ENCODE data around the gene ZNF275. TPM values are rescaled to one million over a fixed set of nuclear protein-coding genes. Genes with fewer than 3 reads are reported as not detected.

ZNF275 gene
- total and polyA plus RNA-seq, 9 donors = 27.5 to 75.9 (median 49.6) TPM

GRCh38 chrX:153310901-153311300 is 23.1 kb upstream of the ZNF275 start:
- no peak overlapping the region for H3K4me3 ChIP-seq
- H3K27ac ChIP-seq = no peak overlapping the region
- no peaks in the 10 kb centered on the region for H3K4me1 ChIP-seq (ENCODE audit: insufficient read depth)
- 81 to 90% (median 83%) methylated on average over 9 of the region's 9 CpGs for WGBS, 3 donors
- intact Hi-C loops (cut with DNase I) = no loop called here
- no peak for DNase-seq
- TF ChIP-seq POLR2A (IDR thresholded peaks at IDR 0.05) = no peak
- TF ChIP-seq EP300 (IDR thresholded peaks at IDR 0.05) = no peak
- TF ChIP-seq CTCF (IDR thresholded peaks at IDR 0.05) = no peak
- H3K36me3 ChIP-seq = no peaks in the 10 kb centered on the region
- H3K27me3 ChIP-seq = no peaks in the 10 kb centered on the region
- no peaks in the 10 kb centered on the region for H3K9me3 ChIP-seq

- 74 to 81% (median 77%) methylated on average over 5 of the region's 5 CpGs for WGBS, 3 donors
- DNase-seq = no peak
- intact Hi-C loops (cut with DNase I) = no loop called here
Observed at GRCh38 chrX:153312041-153312440, 21.9 kb upstream of the ZNF275 start.

GRCh38 chrX:153312842-153313241 is 21.1 kb upstream of the ZNF275 start:
- no peak for TF ChIP-seq POLR2A (IDR thresholded peaks at IDR 0.05)
- no peak for TF ChIP-seq CTCF (IDR thresholded peaks at IDR 0.05)
- no peak for TF ChIP-seq EP300 (IDR thresholded peaks at IDR 0.05)
- H3K27me3 ChIP-seq = no peaks in the 10 kb centered on the region
- H3K27ac ChIP-seq = no peak overlapping the region
- no peaks in the 10 kb centered on the region for H3K36me3 ChIP-seq
- no peaks in the 10 kb centered on the region for H3K4me1 ChIP-seq (ENCODE audit: insufficient read depth)
- H3K4me3 ChIP-seq = no peak overlapping the region
- H3K9me3 ChIP-seq = no peaks in the 10 kb centered on the region
- WGBS, 3 donors = 53 to 71% (median 55%) methylated on average over 1 of the region's 1 CpG
- no peak for DNase-seq
- intact Hi-C loops (cut with DNase I) = no loop called here

More at GRCh38 chrX:153312041-153312440, 21.9 kb upstream of the ZNF275 start:
- H3K27me3 ChIP-seq = no peaks in the 10 kb centered on the region
- no peak overlapping the region for H3K4me3 ChIP-seq
- no peaks in the 10 kb centered on the region for H3K4me1 ChIP-seq (ENCODE audit: insufficient read depth)
- no peaks in the 10 kb centered on the region for H3K36me3 ChIP-seq
- H3K9me3 ChIP-seq = no peaks in the 10 kb centered on the region
- TF ChIP-seq CTCF (IDR thresholded peaks at IDR 0.05) (no peak), POLR2A (IDR thresholded peaks at IDR 0.05) (no peak), EP300 (IDR thresholded peaks at IDR 0.05) (no peak)
- H3K27ac ChIP-seq = no peak overlapping the region

GRCh38 chrX:153317306-153317705 is 16.6 kb upstream of the ZNF275 start:
- no peak for TF ChIP-seq EP300 (IDR thresholded peaks at IDR 0.05)
- TF ChIP-seq CTCF (IDR thresholded peaks at IDR 0.05) = no peak
- no peak for TF ChIP-seq POLR2A (IDR thresholded peaks at IDR 0.05)
- intact Hi-C loops (cut with DNase I) = loop anchor here in 1 of 4 donors (5.0 kb wide), 1 partner anchor 255 kb away; no protein-coding TSS in a partner anchor
- H3K4me1 ChIP-seq (ENCODE audit: insufficient read depth) = no peaks in the 10 kb centered on the region
- no peak overlapping the region for H3K4me3 ChIP-seq
- H3K36me3 ChIP-seq = no peaks in the 10 kb centered on the region
- DNase-seq = no peak
- H3K27ac ChIP-seq = no peak overlapping the region
- H3K9me3 ChIP-seq = no peaks in the 10 kb centered on the region
- H3K27me3 ChIP-seq = no peaks in the 10 kb centered on the region
- 82 to 89% (median 88%) methylated on average over 8 of the region's 8 CpGs for WGBS, 3 donors
